H9 (cell line): ENCODE measurements around the gene DAAM2. TPM values are rescaled to one million over a fixed set of nuclear protein-coding genes. Genes with fewer than 3 reads are reported as not detected.

Experiments
- DNase-seq: peaks from one replicate; pipeline ENCODE4 v3.0.0-alpha.2; 2017
- H2AFZ ChIP-seq: one replicate; pipeline ENCODE4 v1.6.1; 2013; ENCODE audit warnings: mild to moderate bottlenecking, low read length, control low read depth, moderate library complexity
- H2AK5ac ChIP-seq: 2 replicates; pipeline ENCODE4 v1.6.1; 2013; ENCODE audit warnings: low read length, control low read depth, mixed read lengths; ENCODE audit not compliant: insufficient read length
- H2BK120ac ChIP-seq: one replicate; pipeline ENCODE4 v1.6.1; 2013; ENCODE audit warnings: low read depth, mild to moderate bottlenecking, low read length, control low read depth, inconsistent platforms; ENCODE audit not compliant: poor library complexity, severe bottlenecking
- H2BK12ac ChIP-seq: 2 replicates; pipeline ENCODE4 v1.6.1; 2013; ENCODE audit warnings: low read length, control low read depth, mixed read lengths, low read depth; ENCODE audit not compliant: insufficient read length
- H2BK15ac ChIP-seq: 2 replicates; pipeline ENCODE4 v1.6.1; 2013; ENCODE audit warnings: low read depth, low read length, control low read depth
- H2BK20ac ChIP-seq: one replicate; pipeline ENCODE4 v1.6.1; 2013; ENCODE audit warnings: low read depth, mild to moderate bottlenecking, low read length, control low read depth, inconsistent platforms; ENCODE audit not compliant: poor library complexity, severe bottlenecking
- H2BK5ac ChIP-seq: 2 replicates; pipeline ENCODE4 v1.6.1; 2013; ENCODE audit warnings: low read length, control low read depth, mixed read lengths; ENCODE audit not compliant: insufficient read length
- H3K14ac ChIP-seq: 2 replicates; pipeline ENCODE4 v1.6.1; 2013; ENCODE audit warnings: low read length, control low read depth; ENCODE audit not compliant: insufficient read depth
- H3K18ac ChIP-seq: 2 replicates; pipeline ENCODE4 v1.6.1; 2013; ENCODE audit warnings: low read depth, mild to moderate bottlenecking, mixed read lengths, low read length, control low read depth; ENCODE audit not compliant: insufficient read length
- H3K23ac ChIP-seq: 2 replicates; pipeline ENCODE4 v1.6.1; 2013; ENCODE audit warnings: low read length, control low read depth, mixed read lengths, low read depth; ENCODE audit not compliant: insufficient read length
- H3K23me2 ChIP-seq: 2 replicates; pipeline ENCODE4 v1.6.1; 2013; ENCODE audit warnings: low read depth, mild to moderate bottlenecking, mixed read lengths, low read length, control low read depth; ENCODE audit not compliant: insufficient read length, poor library complexity, severe bottlenecking
- H3K27ac ChIP-seq: 2 replicates; pipeline ENCODE4 v1.5.1; 2013; ENCODE audit warnings: low read length, control low read depth, mixed read lengths, low read depth; ENCODE audit not compliant: insufficient read length
- H3K27me3 ChIP-seq: 2 replicates; pipeline ENCODE4 v1.6.1; 2013; ENCODE audit warnings: low read length, control low read depth, inconsistent platforms; ENCODE audit not compliant: insufficient read depth
- H3K4ac ChIP-seq: 2 replicates; pipeline ENCODE4 v1.6.1; 2013; ENCODE audit warnings: low read depth, mild to moderate bottlenecking, control low read depth, inconsistent platforms, low read length, moderate library complexity
- H3K4me1 ChIP-seq: 2 replicates; pipeline ENCODE4 v1.6.1; 2013; ENCODE audit warnings: low read length, control low read depth, inconsistent platforms; ENCODE audit not compliant: insufficient read depth
- H3K4me2 ChIP-seq: 2 replicates; pipeline ENCODE4 v1.6.1; 2013; ENCODE audit warnings: low read length, control low read depth, mixed read lengths; ENCODE audit not compliant: insufficient read length, insufficient read depth
- H3K56ac ChIP-seq: 2 replicates; pipeline ENCODE4 v1.6.1; 2013; ENCODE audit warnings: low read depth, mild to moderate bottlenecking, mixed read lengths, low read length, control low read depth; ENCODE audit not compliant: insufficient read length
- H3K79me1 ChIP-seq: 2 replicates; pipeline ENCODE4 v1.6.1; 2013; ENCODE audit warnings: low read depth, mild to moderate bottlenecking, moderate library complexity, low read length, control low read depth, inconsistent platforms; ENCODE audit not compliant: insufficient read depth, poor library complexity, severe bottlenecking
- H3K79me2 ChIP-seq: 2 replicates; pipeline ENCODE4 v1.6.1; 2013; ENCODE audit warnings: low read length, control low read depth, inconsistent platforms; ENCODE audit not compliant: insufficient read depth
- H3K9ac ChIP-seq: 2 replicates; pipeline ENCODE4 v1.6.1; 2013; ENCODE audit warnings: low read length, control low read depth, mixed read lengths; ENCODE audit not compliant: insufficient read length; ENCODE audit errors: extremely low read depth
- H3K9me3 ChIP-seq: one replicate; pipeline ENCODE4 v1.6.1; 2013; ENCODE audit warnings: low read depth, low read length, inconsistent platforms; ENCODE audit not compliant: control insufficient read depth
- H3T11ph ChIP-seq: one replicate; pipeline ENCODE4 v1.6.1; 2013; ENCODE audit warnings: mild to moderate bottlenecking, low read length, control low read depth, inconsistent platforms
- H4K20me1 ChIP-seq: one replicate; pipeline ENCODE4 v1.6.1; 2013; ENCODE audit not compliant: control insufficient read depth, insufficient read length, insufficient read depth
- H4K5ac ChIP-seq: 2 replicates; pipeline ENCODE4 v1.6.1; 2013; ENCODE audit warnings: low read depth, mild to moderate bottlenecking, mixed read lengths, low read length, control low read depth; ENCODE audit not compliant: insufficient read length
- H4K8ac ChIP-seq: replicated peaks from 2 replicates; pipeline ENCODE4 v1.6.1; 2013; ENCODE audit warnings: low read length, control low read depth, mixed read lengths, low read depth; ENCODE audit not compliant: insufficient read length
- H4K91ac ChIP-seq: 2 replicates; pipeline ENCODE4 v1.6.1; 2013; ENCODE audit warnings: low read depth, mild to moderate bottlenecking, moderate library complexity, mixed read lengths, low read length, control low read depth; ENCODE audit not compliant: insufficient read length
- H3K27ac Mint-ChIP-seq, 3 experiments: 2 replicates in 2 of 3; 3 replicates in 1 of 3; pipeline ENCODE4 v1.8.0; 2020 to 2021; ENCODE audit warnings: mixed read lengths in 3 of 3, mild to moderate bottlenecking in 1 of 3, moderate library complexity in 1 of 3
- H3K27me3 Mint-ChIP-seq: 2 replicates; pipeline ENCODE4 v1.8.0; 2021; ENCODE audit warnings: low read depth, mild to moderate bottlenecking, moderate library complexity, mixed read lengths
- H3K36me3 Mint-ChIP-seq, 3 experiments: 2 replicates in 2 of 3; 3 replicates in 1 of 3; pipeline ENCODE4 v1.8.0; 2020 to 2021; ENCODE audit warnings: low read depth in 3 of 3, mixed read lengths in 3 of 3; ENCODE audit not compliant: insufficient read depth in 1 of 3
- H3K4me1 Mint-ChIP-seq, 2 experiments: 2 replicates each; pipeline ENCODE4 v1.8.0; 2020; ENCODE audit warnings: mixed read lengths in 2 of 2
- H3K4me3 Mint-ChIP-seq, 2 experiments: 2 replicates in 1 of 2; 3 replicates in 1 of 2; pipeline ENCODE4 v1.8.0; 2020 to 2021; ENCODE audit warnings: mild to moderate bottlenecking in 2 of 2, mixed read lengths in 2 of 2, moderate library complexity in 1 of 2
- H3K9me3 Mint-ChIP-seq, 2 experiments: 2 replicates in 1 of 2; 3 replicates in 1 of 2; pipeline ENCODE4 v1.8.0; 2020; ENCODE audit warnings: mild to moderate bottlenecking in 2 of 2, mixed read lengths in 2 of 2, moderate library complexity in 1 of 2
- WGBS: extraction: QIAGEN DNeasy Blood & Tissue Kit; methylation state at CpG from one replicate; pipeline ENCODE4 v1.1.7; 2013; ENCODE audit warnings: missing lambda C conversion rate, low lambda C conversion rate, mixed read lengths; ENCODE audit not compliant: insufficient read length; ENCODE audit errors: extremely low coverage; 5-methylcytosine and 5-hydroxymethylcytosine counted together
- total RNA-seq: library from RNA; stranded (reverse); gene quantifications from 2 replicates; pipeline ENCODE4 v1.2.1, GENCODE V29; 2021
- TF ChIP-seq, protein P1 (sequence below): fragments of 200-600 bp; sonication (generic); conservative IDR thresholded peaks from 3 replicates; pipeline ENCODE4 v1.8.0; 2021; ENCODE audit warnings: antibody characterized with exemption, mild to moderate bottlenecking

DAAM2 gene
- total RNA-seq, 1 experiment from 2014 or later = 1.1 TPM

DNA sequence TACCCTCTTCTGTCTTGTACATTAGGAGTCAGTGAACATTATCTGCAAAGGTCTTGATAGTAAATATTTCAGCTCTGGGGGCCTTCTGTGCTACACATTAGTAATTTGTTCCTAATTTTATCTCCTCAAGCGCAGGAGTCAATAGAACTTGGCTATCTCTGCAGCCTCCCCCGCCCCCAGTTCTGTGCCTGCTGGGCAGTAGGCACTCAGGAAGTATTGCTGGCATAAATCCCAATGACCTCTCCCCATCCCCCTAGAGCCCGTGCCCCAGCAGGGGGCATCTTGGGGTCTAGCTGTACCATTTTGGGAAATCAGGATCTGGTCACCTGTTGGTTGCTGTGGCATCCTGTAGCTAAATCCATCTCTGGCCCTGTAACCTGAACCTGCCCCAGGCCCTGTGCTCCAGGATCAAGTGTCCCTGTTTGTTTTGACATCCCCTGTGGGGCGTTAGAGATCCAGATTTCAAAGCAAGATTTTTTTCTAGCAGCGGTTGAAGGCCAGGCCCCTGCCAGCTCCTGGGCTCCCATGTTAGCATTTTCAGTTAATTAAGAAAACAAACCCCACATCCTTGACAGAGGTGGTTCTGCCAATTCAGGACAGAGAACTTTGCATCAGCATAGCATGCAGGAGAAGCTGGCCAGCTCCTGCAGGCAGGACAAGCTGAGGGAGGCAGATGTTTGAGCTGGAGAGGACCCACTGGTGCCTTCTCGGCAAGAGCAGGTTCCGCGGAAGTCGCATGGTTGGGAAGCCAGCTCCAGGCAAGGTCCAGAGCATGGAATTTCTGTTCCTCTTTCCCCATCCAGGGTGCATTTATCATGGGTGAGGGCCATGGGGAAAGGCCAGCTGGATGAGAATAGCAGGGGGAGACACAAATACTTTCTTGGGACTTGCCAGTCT is 32.1 kb downstream of the DAAM2 start:
- no peak overlapping the region for H3K4ac ChIP-seq
- H2AK5ac ChIP-seq = no peak overlapping the region
- Mint-ChIP-seq H3K27me3 (peaks cover 18% of the 10 kb centered on the region), H3K4me1 (peaks cover 23 to 43% of the 10 kb centered on the region in 2 experiments), H3K36me3 (no peaks in the 10 kb centered on the region), H3K4me3 (no peak overlapping the region), H3K9me3 (no peaks in the 10 kb centered on the region), H3K27ac (peak overlapping the region in 1 of 3 experiments; percentile 35; a peak in 1 of 7 replicates)
- no peak overlapping the region for H3K4me2 ChIP-seq
- no peak overlapping the region for H4K5ac ChIP-seq
- H2BK20ac ChIP-seq = no peak overlapping the region
- no peak overlapping the region for H2BK120ac ChIP-seq
- H2BK12ac ChIP-seq = no peak overlapping the region
- H3K18ac ChIP-seq = no peak overlapping the region
- H3K27me3 ChIP-seq = no peaks in the 10 kb centered on the region
- no peaks in the 10 kb centered on the region for H4K20me1 ChIP-seq
- TF ChIP-seq, protein P1, sequence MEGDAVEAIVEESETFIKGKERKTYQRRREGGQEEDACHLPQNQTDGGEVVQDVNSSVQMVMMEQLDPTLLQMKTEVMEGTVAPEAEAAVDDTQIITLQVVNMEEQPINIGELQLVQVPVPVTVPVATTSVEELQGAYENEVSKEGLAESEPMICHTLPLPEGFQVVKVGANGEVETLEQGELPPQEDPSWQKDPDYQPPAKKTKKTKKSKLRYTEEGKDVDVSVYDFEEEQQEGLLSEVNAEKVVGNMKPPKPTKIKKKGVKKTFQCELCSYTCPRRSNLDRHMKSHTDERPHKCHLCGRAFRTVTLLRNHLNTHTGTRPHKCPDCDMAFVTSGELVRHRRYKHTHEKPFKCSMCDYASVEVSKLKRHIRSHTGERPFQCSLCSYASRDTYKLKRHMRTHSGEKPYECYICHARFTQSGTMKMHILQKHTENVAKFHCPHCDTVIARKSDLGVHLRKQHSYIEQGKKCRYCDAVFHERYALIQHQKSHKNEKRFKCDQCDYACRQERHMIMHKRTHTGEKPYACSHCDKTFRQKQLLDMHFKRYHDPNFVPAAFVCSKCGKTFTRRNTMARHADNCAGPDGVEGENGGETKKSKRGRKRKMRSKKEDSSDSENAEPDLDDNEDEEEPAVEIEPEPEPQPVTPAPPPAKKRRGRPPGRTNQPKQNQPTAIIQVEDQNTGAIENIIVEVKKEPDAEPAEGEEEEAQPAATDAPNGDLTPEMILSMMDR = no peak
- no peaks in the 10 kb centered on the region for H3K23me2 ChIP-seq
- H3T11ph ChIP-seq = no peak overlapping the region
- no peak overlapping the region for H4K91ac ChIP-seq
- no peaks in the 10 kb centered on the region for H3K9me3 ChIP-seq
- no peaks in the 10 kb centered on the region for H3K79me2 ChIP-seq
- no peak overlapping the region for H3K56ac ChIP-seq
- H4K8ac ChIP-seq = no peak overlapping the region
- no peak overlapping the region for H3K23ac ChIP-seq
- no peak overlapping the region for H3K14ac ChIP-seq
- WGBS = no CpG with 5 or more reads among the region's 9 CpGs
- no peak overlapping the region for H2BK5ac ChIP-seq
- H2AFZ ChIP-seq = no peak overlapping the region
- H3K27ac ChIP-seq = no peak overlapping the region
- peaks cover 3% of the 10 kb centered on the region for H3K4me1 ChIP-seq
- peak; percentile 51 for DNase-seq
- no peak overlapping the region for H3K9ac ChIP-seq
- H3K79me1 ChIP-seq = no peaks in the 10 kb centered on the region
- H2BK15ac ChIP-seq = no peak overlapping the region
